ENCODE data around the gene KLHL34. TPM values are rescaled to one million over a fixed set of nuclear protein-coding genes. Genes with fewer than 3 reads are reported as not detected.

Gene KLHL34, protein sequence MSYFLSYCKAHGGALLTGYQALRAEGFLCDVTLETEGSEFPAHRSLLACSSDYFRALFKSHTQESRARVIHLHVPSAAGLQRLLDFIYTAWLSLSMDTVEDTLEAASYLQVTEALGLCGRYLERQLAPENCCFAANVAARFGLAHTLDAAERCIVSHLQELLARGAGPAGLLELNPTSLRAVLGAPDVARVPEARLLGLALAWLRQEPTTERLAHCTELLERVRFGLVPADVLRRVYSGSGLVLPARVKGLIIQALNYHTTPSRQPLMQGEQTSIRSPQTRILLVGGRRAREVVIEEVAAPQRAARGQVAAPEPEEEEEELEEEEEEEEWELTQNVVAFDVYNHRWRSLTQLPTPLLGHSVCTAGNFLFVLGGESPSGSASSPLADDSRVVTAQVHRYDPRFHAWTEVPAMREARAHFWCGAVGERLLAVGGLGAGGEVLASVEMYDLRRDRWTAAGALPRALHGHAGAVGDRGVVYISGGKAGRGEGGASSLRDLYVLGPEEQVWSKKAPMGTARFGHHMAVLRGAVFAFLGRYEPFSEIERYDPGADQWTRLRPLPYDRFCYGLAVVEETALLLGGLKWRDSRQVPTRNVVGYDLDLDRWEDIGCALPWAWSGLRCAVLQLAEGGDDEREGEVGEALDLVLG
- not detected for total RNA-seq
- polyA plus RNA-seq, result under 1 TPM in 1 of 2 donors, not detected in 1; 0.02 TPM
- long read RNA-seq, donor 1, result 0 reads
- long read RNA-seq, donor 2, transcript KLHL34-201 (1 exons, 3,641 nt), result major isoform, 7 of 7 reads
- long read RNA-seq, donor 2, partial matches to known transcripts, result 0 of 7 reads
- long read RNA-seq, donor 2, other reads (novel, unspliced or antisense), result 0 of 7 reads
- long read RNA-seq, donor 3, result 0 reads

DNA sequence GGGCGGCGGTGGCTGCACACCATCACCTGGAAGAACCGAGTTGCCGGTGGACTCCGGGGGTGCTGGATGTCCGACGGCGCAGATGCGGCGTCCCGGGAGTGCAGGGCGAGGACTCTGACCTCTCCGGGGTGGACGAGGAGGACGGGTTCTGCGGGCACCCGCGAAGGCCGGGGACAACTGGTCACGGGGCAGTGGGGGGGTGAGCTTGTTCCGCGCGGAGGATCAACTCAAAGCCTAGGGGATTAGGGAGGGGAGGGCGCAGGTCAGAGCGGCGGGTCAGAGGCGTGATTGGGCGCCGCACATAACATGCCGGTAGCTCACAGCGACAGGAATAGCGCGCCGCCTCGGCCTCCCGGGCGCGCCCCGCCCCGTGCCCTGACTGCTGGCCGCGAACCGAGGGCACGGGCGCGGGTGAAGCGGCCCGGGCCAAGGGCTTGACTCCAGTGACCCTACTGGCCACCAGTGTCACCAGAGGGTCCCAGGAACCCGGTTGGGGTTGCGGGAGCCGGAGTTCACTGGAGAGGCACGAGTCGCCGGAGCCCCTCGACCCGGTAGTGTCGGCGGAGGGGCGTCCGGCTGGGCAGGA, at the start of gene KLHL34:
Gene KLHL34, minus strand, starts transcription at position 179 of the 586 bp plus-strand sequence. CDS start 542 bp downstream, outside the sequence.
- intact Hi-C loops (cut with DNase I), result no loop called here
- WGBS, 3 donors, result 35 to 53% (median 42%) methylated on average over 58 to 60 of the region's 60 CpGs
- H3K9me3 ChIP-seq, result no peaks in the 10 kb centered on the region
- no peaks in the 10 kb centered on the region for H3K36me3 ChIP-seq
- TF ChIP-seq POLR2A (IDR thresholded peaks at IDR 0.05) (no peak), CTCF (IDR thresholded peaks at IDR 0.05) (no peak), EP300 (IDR thresholded peaks at IDR 0.05) (no peak)
- no peaks in the 10 kb centered on the region for H3K27me3 ChIP-seq
- no peak for DNase-seq
- H3K27ac ChIP-seq, result no peak within 1 kb of the TSS
- H3K4me1 ChIP-seq (ENCODE audit: insufficient read depth), result peaks cover 3% of the 10 kb centered on the region
- H3K4me3 ChIP-seq, result no peak within 1 kb of the TSS

GRCh38 chrX:21705225-21705624, 47.1 kb upstream of the KLHL34 start:
- H3K36me3 ChIP-seq, result no peaks in the 10 kb centered on the region
- intact Hi-C loops (cut with DNase I), result no loop called here
- WGBS, 3 donors, result 69 to 75% (median 70%) methylated on average over 4 of the region's 4 CpGs
- no peak overlapping the region for H3K27ac ChIP-seq
- no peak overlapping the region for H3K4me3 ChIP-seq
- no peak for TF ChIP-seq CTCF (IDR thresholded peaks at IDR 0.05)
- no peak for TF ChIP-seq POLR2A (IDR thresholded peaks at IDR 0.05)
- TF ChIP-seq EP300 (IDR thresholded peaks at IDR 0.05), result no peak
- H3K4me1 ChIP-seq (ENCODE audit: insufficient read depth), result no peaks in the 10 kb centered on the region
- H3K9me3 ChIP-seq, result no peaks in the 10 kb centered on the region
- no peaks in the 10 kb centered on the region for H3K27me3 ChIP-seq
- DNase-seq, result no peak

DNA sequence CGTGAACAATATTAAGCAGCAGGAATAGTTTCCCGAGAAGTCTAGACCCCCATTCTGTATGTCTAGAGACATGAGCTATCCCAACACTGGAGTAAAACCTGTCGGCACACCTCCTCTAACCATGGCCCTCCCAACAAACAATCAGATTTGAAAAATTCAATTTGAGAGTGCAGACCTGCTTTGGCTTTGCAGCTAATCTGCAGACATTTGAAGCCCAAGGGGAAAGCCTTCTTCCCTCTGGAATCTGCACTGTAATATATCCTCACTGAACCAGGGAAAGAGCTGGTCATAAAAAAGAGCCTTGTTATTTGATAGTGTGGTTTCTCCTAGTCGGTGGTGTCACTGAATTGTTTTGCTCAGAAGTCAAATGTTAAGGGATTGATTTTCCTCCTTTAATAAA, 44.6 kb upstream of the KLHL34 start:
- H3K36me3 ChIP-seq, result no peaks in the 10 kb centered on the region
- no peak overlapping the region for H3K4me3 ChIP-seq
- DNase-seq, result no peak
- TF ChIP-seq EP300 (IDR thresholded peaks at IDR 0.05), result no peak
- TF ChIP-seq POLR2A (IDR thresholded peaks at IDR 0.05), result no peak
- no peak for TF ChIP-seq CTCF (IDR thresholded peaks at IDR 0.05)
- no peak overlapping the region for H3K27ac ChIP-seq
- WGBS, 3 donors, result 58 to 61% (median 59%) methylated on average over 4 of the region's 4 CpGs
- no peaks in the 10 kb centered on the region for H3K27me3 ChIP-seq
- H3K4me1 ChIP-seq (ENCODE audit: insufficient read depth), result no peaks in the 10 kb centered on the region
- no peaks in the 10 kb centered on the region for H3K9me3 ChIP-seq
- intact Hi-C loops (cut with DNase I), result no loop called here

GRCh38 chrX:21700967-21701366, 42.8 kb upstream of the KLHL34 start:
- Histone ChIP-seq H3K27ac (no peak overlapping the region), H3K4me1 (ENCODE audit: insufficient read depth) (no peaks in the 10 kb centered on the region), H3K4me3 (no peak overlapping the region), H3K36me3 (no peaks in the 10 kb centered on the region), H3K27me3 (no peaks in the 10 kb centered on the region), H3K9me3 (no peaks in the 10 kb centered on the region)
- WGBS, 3 donors, result 53 to 62% (median 56%) methylated on average over 3 of the region's 3 CpGs
- intact Hi-C loops (cut with DNase I), result no loop called here
- no peak for DNase-seq
- no peak for TF ChIP-seq EP300 (IDR thresholded peaks at IDR 0.05)
- no peak for TF ChIP-seq CTCF (IDR thresholded peaks at IDR 0.05)
- TF ChIP-seq POLR2A (IDR thresholded peaks at IDR 0.05), result no peak
